Measurements from ENCODE around the gene CYCS. TPM values are rescaled to one million over a fixed set of nuclear protein-coding genes. Genes with fewer than 3 reads are reported as not detected.
A peak's percentile ranks its signal among the peaks of the same experiment; 100 is the strongest.

The CYCS gene
- polyA plus RNA-seq, 2 of the 4 experiments (the other 2 are of a cell fraction): 235 to 304 TPM

- TF ChIP-seq GATA3 (IDR thresholded peaks at IDR 0.05; ENCODE audit: borderline replicate concordance) (no peak), REST (IDR thresholded peaks at IDR 0.05) (no peak), RAD21 (conservative IDR thresholded peaks at IDR 0.05 in 1 of 2, IDR thresholded peaks at IDR 0.05 in 1 of 2) (peak; percentile 85 to 88), JUNB (IDR thresholded peaks at IDR 0.05) (no peak), RFX5 (IDR thresholded peaks at IDR 0.05) (no peak), EP300 (IDR thresholded peaks at IDR 0.05) (no peak), E2F6 (IDR thresholded peaks at IDR 0.05; ENCODE audit: borderline replicate concordance, low read depth) (no peak), TFCP2L1 (CRISPR knock-in tag; IDR thresholded peaks at IDR 0.05) (no peak), FOSB (CRISPR knock-in tag; IDR thresholded peaks at IDR 0.05) (no peak), RCOR1 (IDR thresholded peaks at IDR 0.05; ENCODE audit: low read depth, low read length) (no peak), BHLHE40 (IDR thresholded peaks at IDR 0.05; ENCODE audit: low read depth, low read length) (no peak), JUN (IDR thresholded peaks at IDR 0.05) (no peak), KDM5A (IDR thresholded peaks at IDR 0.05) (no peak), HOXB13 (CRISPR knock-in tag; IDR thresholded peaks at IDR 0.05; ENCODE audit: low read depth) (no peak), RARB (CRISPR knock-in tag; IDR thresholded peaks at IDR 0.05) (no peak), POLR2A (IDR thresholded peaks at IDR 0.05; ENCODE audit: low read length) (no peak), POLR2AphosphoS2 (conservative IDR thresholded peaks at IDR 0.05; ENCODE audit: low read length) (no peak), ATOH8 (CRISPR knock-in tag; IDR thresholded peaks at IDR 0.05; ENCODE audit: low read depth) (no peak)
These were observed 26.7 kb downstream of the CYCS start (continued) for GRCh38 chr7:25098096-25099046.

- no peak overlapping the region for H3K4me3 ChIP-seq
- POLR2A ChIA-PET: no interaction called here
- no peak for ATAC-seq
- peak in 1 of 2 experiments; percentile 18 for DNase-seq (ENCODE audit: low read depth in 1 of 2, low spot score in 1 of 2)
- CTCF ChIA-PET: interaction anchor here (0.6 to 12.6 kb wide), 15 partner anchors 8 to 802 kb away, joined by 3 to 280 read pairs (median 4); no protein-coding TSS in a partner anchor
- H3K9me3 ChIP-seq: no peaks in the 10 kb centered on the region
- peak overlapping the region; percentile 20; the same call in 1 of the 3 replicates for H3K4me2 ChIP-seq
- 27% methylated on average over 5 of the region's 5 CpGs for WGBS (ENCODE audit: missing lambda C conversion rate)
- TF ChIP-seq PHF8 (IDR thresholded peaks at IDR 0.05; ENCODE audit: borderline replicate concordance, low read depth) (no peak), MAX (IDR thresholded peaks at IDR 0.05) (no peak), NR3C1 (IDR thresholded peaks at IDR 0.05) (no peak), CHD4 (IDR thresholded peaks at IDR 0.05; ENCODE audit: borderline replicate concordance) (no peak), POLR2AphosphoS2 (conservative IDR thresholded peaks at IDR 0.05; ENCODE audit: low read length) (no peak), HES2 (IDR thresholded peaks at IDR 0.05) (no peak), JUNB (IDR thresholded peaks at IDR 0.05) (no peak), RNF2 (IDR thresholded peaks at IDR 0.05; ENCODE audit: borderline replicate concordance, low read depth) (no peak), NPAS2 (CRISPR knock-in tag; IDR thresholded peaks at IDR 0.05; ENCODE audit: borderline replicate concordance) (no peak), ELK1 (IDR thresholded peaks at IDR 0.05; ENCODE audit: low read depth, low read length) (no peak)
- peaks cover 9% of the 10 kb centered on the region; the same call in 1 of the 3 replicates for H3K4me1 ChIP-seq
- H3K27ac ChIP-seq: no peak overlapping the region
- FAIRE-seq: no peak
These were observed 29.3 kb downstream of the CYCS start for GRCh38 chr7:25095516-25096345.

All from A549 (cell line).